Activated CD4-positive, alpha-beta T cell treated with anti-CD3 and anti-CD28 coated beads, Interleukin-2, amount 10 ng/mL, durations not matched to agents 24 days and 14 days (primary cell): ENCODE data around the gene SNRPA. TPM values are rescaled to one million over a fixed set of nuclear protein-coding genes. Genes with fewer than 3 reads are reported as not detected.
"Not testable (repeated sequence)": the region's sequence is repeated elsewhere in the genome, so short reads cannot be mapped to it uniquely, and the experiment has no call there.

Experiments
- DNase-seq: peaks from one replicate; pipeline ENCODE4 v3.0.0; 2022
- H3K27ac Mint-ChIP-seq: one replicate; pipeline ENCODE4 v1.8.0; 2022; ENCODE audit warnings: mild to moderate bottlenecking, mixed read lengths
- H3K27me3 Mint-ChIP-seq: one replicate; pipeline ENCODE4 v1.8.0; 2022; ENCODE audit warnings: mixed read lengths
- H3K36me3 Mint-ChIP-seq: one replicate; pipeline ENCODE4 v1.8.0; 2022; ENCODE audit warnings: low read depth, mild to moderate bottlenecking, mixed read lengths
- H3K4me1 Mint-ChIP-seq: one replicate; pipeline ENCODE4 v1.8.0; 2021; ENCODE audit warnings: mixed read lengths
- H3K4me3 Mint-ChIP-seq: one replicate; pipeline ENCODE4 v1.8.0; 2022; ENCODE audit warnings: mild to moderate bottlenecking, moderate library complexity, mixed read lengths
- H3K9me3 Mint-ChIP-seq: one replicate; pipeline ENCODE4 v1.8.0; 2021; ENCODE audit warnings: mixed read lengths
- intact Hi-C: fragments of 100-400 bp; cut with micrococcal nuclease; formaldehyde crosslinking; loops from one replicate; pipeline ENCODE4 v1.15.1; 2023
- total RNA-seq: library from RNA; stranded (reverse); gene quantifications from 2 replicates; pipeline ENCODE4 v1.2.3, GENCODE V29; 2022

SNRPA gene
- total RNA-seq, 1 donor from 2014 or later = 273 TPM

- Mint-ChIP-seq H3K36me3 (peaks cover 39% of the 10 kb centered on the region), H3K4me3 (no peak overlapping the region), H3K9me3 (no peaks in the 10 kb centered on the region), H3K27ac (no peak overlapping the region), H3K27me3 (peaks cover 12% of the 10 kb centered on the region), H3K4me1 (peaks cover 63% of the 10 kb centered on the region)
- intact Hi-C loops = no loop called here
- DNase-seq = no peak
Measured at GRCh38 chr19:40808497-40808896, 57.5 kb downstream of the SNRPA start.

DNA sequence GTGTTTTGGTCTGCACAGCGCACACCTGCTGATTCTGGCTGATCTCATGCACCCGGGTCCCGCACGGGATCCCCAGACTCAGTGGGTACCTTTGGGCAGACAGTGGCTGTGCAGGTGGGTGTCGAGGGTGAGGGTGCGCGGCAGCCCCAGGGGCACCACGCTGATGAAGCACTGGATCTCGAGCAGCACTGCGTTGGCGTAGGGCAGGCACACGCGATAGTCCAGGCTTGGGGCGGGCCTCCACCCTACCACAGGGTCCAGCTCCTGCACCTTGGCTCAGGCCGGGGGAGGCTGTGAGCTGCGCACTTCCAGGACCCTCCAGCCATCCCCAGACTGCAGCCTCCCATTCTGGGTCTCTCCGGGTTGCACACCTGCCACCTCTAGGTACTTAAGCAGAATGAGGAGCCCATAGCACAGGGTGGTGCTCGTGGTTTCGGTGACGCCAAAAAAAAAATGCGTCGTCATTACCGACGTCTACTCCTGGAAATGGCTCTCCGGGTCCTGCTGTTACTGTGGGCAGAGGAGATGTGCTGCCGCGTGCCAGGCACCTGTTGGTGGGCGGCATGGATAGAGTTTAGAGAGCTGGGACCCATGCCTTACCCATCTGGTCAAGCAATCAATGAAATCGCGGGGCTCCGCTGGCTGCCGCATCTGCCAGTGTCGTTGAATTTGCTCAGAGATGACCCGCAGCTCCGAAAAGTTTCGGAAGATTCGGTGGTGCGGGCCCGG, 58.5 kb downstream of the SNRPA start:
- no peak for DNase-seq
- Mint-ChIP-seq H3K4me1 (peaks cover 57% of the 10 kb centered on the region), H3K9me3 (no peaks in the 10 kb centered on the region), H3K27me3 (peaks cover 21% of the 10 kb centered on the region), H3K36me3 (peaks cover 32% of the 10 kb centered on the region), H3K27ac (no peak overlapping the region), H3K4me3 (peak overlapping the region; percentile 48)
- intact Hi-C loops = no loop called here

DNA sequence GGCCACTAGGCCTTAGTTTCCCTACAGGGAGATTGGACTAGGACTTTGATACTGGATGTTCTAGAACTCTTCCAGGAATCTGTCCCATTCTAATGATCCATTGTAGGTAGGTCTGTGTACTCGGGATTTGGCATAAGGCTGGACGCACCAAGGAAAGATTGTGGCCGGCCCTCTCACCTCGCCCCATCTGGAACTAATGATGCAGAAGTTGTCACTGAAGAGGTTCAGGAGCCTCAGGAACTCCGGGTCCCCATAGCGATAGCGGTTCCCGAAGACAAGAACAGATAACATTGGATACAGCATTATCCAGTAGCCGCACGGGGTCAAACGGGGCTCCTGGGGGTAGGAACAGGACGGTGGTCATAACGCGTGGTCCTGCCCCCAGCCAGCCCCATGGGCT, 59.2 kb downstream of the SNRPA start:
- no peaks in the 10 kb centered on the region for H3K9me3 Mint-ChIP-seq
- no peak for DNase-seq
- peaks cover 50% of the 10 kb centered on the region for H3K4me1 Mint-ChIP-seq
- peaks cover 26% of the 10 kb centered on the region for H3K27me3 Mint-ChIP-seq
- intact Hi-C loops = no loop called here
- peaks cover 27% of the 10 kb centered on the region for H3K36me3 Mint-ChIP-seq
- peak overlapping the region; percentile 48 for H3K4me3 Mint-ChIP-seq
- no peak overlapping the region for H3K27ac Mint-ChIP-seq

- Mint-ChIP-seq H3K4me1 (peaks cover 44% of the 10 kb centered on the region), H3K27ac (peak overlapping the region; percentile 82), H3K4me3 (peak overlapping the region; percentile 96), H3K27me3 (peaks cover 27% of the 10 kb centered on the region), H3K36me3 (peaks cover 27% of the 10 kb centered on the region)
- H3K9me3 Mint-ChIP-seq, intact Hi-C loops: not testable (repeated sequence)
- peak; percentile 90 for DNase-seq
Measured at GRCh38 chr19:40810649-40811408, 59.8 kb downstream of the SNRPA start.

DNA sequence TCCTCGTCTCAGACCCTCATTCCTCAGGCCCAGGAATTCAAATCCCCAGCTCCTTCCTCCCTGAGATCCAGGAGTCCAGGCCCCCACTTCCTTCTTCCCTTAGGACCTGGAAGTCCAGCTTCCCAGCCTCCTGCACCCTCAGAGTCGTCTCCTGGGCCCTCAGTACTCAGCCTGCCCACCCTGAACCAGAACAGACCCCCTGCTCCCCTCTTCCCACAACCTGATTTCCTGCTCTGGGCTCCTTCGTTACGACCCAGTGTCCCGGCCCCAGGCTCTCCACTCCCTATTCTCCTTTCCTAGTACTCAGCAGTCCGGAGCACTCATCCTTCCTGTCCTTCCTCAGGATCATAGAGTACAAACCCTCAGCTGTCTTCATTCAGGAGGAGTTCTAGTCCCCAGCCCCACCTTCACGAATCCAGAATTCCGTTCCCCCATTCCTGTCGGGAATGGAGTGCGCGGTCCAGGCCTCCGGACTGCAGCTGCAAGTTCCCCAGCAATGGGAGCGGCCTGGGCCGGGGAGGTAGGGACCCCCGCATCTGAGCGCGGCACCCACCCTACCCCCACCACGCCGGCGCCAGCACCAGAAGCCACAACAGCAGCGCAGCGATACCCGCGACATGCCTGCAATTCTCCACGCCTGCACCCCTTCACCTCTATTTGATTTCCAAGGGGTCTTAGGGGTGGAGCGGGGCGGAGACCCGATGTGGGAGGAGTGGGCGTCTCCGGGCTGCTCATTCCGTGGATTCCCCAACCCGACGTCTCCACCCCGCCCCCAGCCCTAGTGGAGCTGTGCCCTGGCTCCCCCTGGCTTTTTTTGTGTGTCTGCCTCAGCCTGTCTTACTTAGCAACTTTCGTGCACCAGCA, 60.7 kb downstream of the SNRPA start:
- Mint-ChIP-seq H3K27ac (peak overlapping the region; percentile 65), H3K4me3 (peak overlapping the region; percentile 96), H3K27me3 (peaks cover 30% of the 10 kb centered on the region), H3K36me3 (peaks cover 26% of the 10 kb centered on the region), H3K9me3 (no peaks in the 10 kb centered on the region), H3K4me1 (peaks cover 37% of the 10 kb centered on the region)
- peak; percentile 67 for DNase-seq
- intact Hi-C loops = no loop called here

- peaks cover 30% of the 10 kb centered on the region for H3K27me3 Mint-ChIP-seq
- H3K27ac Mint-ChIP-seq, intact Hi-C loops, H3K9me3 Mint-ChIP-seq, DNase-seq: not testable (repeated sequence)
- peaks cover 29% of the 10 kb centered on the region for H3K4me1 Mint-ChIP-seq
- H3K36me3 Mint-ChIP-seq = peaks cover 19% of the 10 kb centered on the region
- H3K4me3 Mint-ChIP-seq = peak overlapping the region; percentile 96
Measured at GRCh38 chr19:40812571-40812970, 61.6 kb downstream of the SNRPA start.

DNA sequence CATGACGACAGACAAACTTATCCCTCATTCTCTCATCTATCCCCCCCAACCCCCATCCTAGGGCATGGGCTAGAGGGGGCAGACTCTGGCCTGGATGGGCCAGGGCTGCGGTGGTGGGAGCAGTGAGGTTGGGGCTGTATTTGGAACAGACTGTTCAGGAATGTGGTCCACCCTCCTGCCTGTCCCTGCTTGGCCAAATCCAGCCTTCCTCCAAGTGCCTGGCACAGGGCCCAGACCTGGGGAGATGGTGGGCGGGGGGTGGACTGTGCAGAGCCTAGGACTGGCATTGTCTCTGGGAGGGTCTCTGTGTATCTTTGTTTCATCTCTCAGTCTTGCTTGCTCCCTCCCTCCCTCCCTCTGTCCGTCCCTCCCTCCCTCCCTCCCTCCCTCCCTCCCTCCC, 62.2 kb downstream of the SNRPA start:
- intact Hi-C loops = no loop called here
- H3K27me3 Mint-ChIP-seq = peaks cover 31% of the 10 kb centered on the region
- H3K36me3 Mint-ChIP-seq = peaks cover 14% of the 10 kb centered on the region
- peaks cover 27% of the 10 kb centered on the region for H3K4me1 Mint-ChIP-seq
- no peak overlapping the region for H3K27ac Mint-ChIP-seq
- no peaks in the 10 kb centered on the region for H3K9me3 Mint-ChIP-seq
- no peak for DNase-seq
- no peak overlapping the region for H3K4me3 Mint-ChIP-seq

Other genes starting within 250 kb of the SNRPA start
- gene SHKBP1, start 174.3 kb upstream of the SNRPA start, total RNA-seq = 111 and 113 TPM in 2 replicates
- 123 and 126 TPM in 2 replicates for gene LTBP4, start 149.8 kb upstream of the SNRPA start, total RNA-seq
- 18.9 and 24.2 TPM in 2 replicates for gene NUMBL, start 60.6 kb upstream of the SNRPA start, total RNA-seq
- gene COQ8B, start 34.3 kb upstream of the SNRPA start, total RNA-seq = 32.5 and 33.4 TPM in 2 replicates
- gene ITPKC, start 34.1 kb upstream of the SNRPA start, total RNA-seq = 7.7 and 8.6 TPM in 2 replicates
- 8.6 and 9.4 TPM in 2 replicates for gene ACTMAP, start 726 bp upstream of the SNRPA start, total RNA-seq
- 0.56 TPM in 1 of 2 replicates, not detected in the other for gene MIA, start 24.3 kb downstream of the SNRPA start, total RNA-seq
- 36.3 and 41.0 TPM in 2 replicates for gene RAB4B, start 27.0 kb downstream of the SNRPA start, total RNA-seq
- gene EGLN2, start 48.0 kb downstream of the SNRPA start, total RNA-seq = 88.9 and 94.4 TPM in 2 replicates
- not detected in 2 replicates for gene CYP2A6, start 99.2 kb downstream of the SNRPA start, total RNA-seq
- gene CYP2A7, start 131.0 kb downstream of the SNRPA start, total RNA-seq = not detected in 2 replicates
- gene CYP2B6, start 240.1 kb downstream of the SNRPA start, total RNA-seq = not detected in 2 replicates